ENCODE results near the gene IL16. TPM values are rescaled to one million over a fixed set of nuclear protein-coding genes. Genes with fewer than 3 reads are reported as not detected.

IL16 gene
- polyA plus RNA-seq, 1 donor (not counting 4 experiments of a cell fraction or from before 2014, with no cell fraction given): not detected

GRCh38 chr15:81195339-81195864 lies 1.3 kb upstream of the IL16 start:
- DNase-seq (ENCODE audit: low read depth, low spot score) (no peak), FAIRE-seq (no peak)
- TF ChIP-seq EZH2 (IDR thresholded peaks at IDR 0.05; ENCODE audit: low read length): no peak
- TF ChIP-seq CTCF (optimal IDR thresholded peaks at IDR 0.05 in 1 of 3, IDR thresholded peaks at IDR 0.05 in 1 of 3, conservative IDR thresholded peaks at IDR 0.05 in 1 of 3; ENCODE audit: extremely low read depth in 1 of 3, insufficient read depth in 2 of 3, low read length in 3 of 3): no peak
- Histone ChIP-seq H3K27me3 (ENCODE audit: control insufficient read depth, extremely low read depth, insufficient read depth, low read length) (no peaks in the 10 kb centered on the region), H3K27ac (ENCODE audit: control insufficient read depth, insufficient read depth, low read length) (no peak overlapping the region), H3K9ac (ENCODE audit: control insufficient read depth, extremely low read depth, insufficient read depth, low read length) (no peak overlapping the region), H3K4me2 (ENCODE audit: control insufficient read depth, extremely low read depth, insufficient read depth, low read depth, low read length) (no peak overlapping the region), H3K9me3 (ENCODE audit: control insufficient read depth, low read depth, low read length) (no peaks in the 10 kb centered on the region), H3K4me3 (ENCODE audit: control insufficient read depth in 2 of 3, extremely low read depth in 1 of 3, insufficient read depth in 2 of 3, low read depth in 1 of 3, low read length in 3 of 3) (no peak overlapping the region), H3K4me1 (ENCODE audit: control insufficient read depth, extremely low read depth, insufficient read depth, low read length) (no peaks in the 10 kb centered on the region), H3K9me1 (ENCODE audit: control insufficient read depth, extremely low read depth, insufficient read depth, low read length) (no peaks in the 10 kb centered on the region), H3K79me2 (ENCODE audit: control insufficient read depth, insufficient read depth, low read length) (no peaks in the 10 kb centered on the region), H3K36me3 (ENCODE audit: control insufficient read depth in 2 of 2, extremely low read depth in 1 of 2, insufficient read depth in 2 of 2, low read length in 2 of 2) (no peaks in the 10 kb centered on the region), H4K20me1 (ENCODE audit: control insufficient read depth, extremely low read depth, insufficient read depth, low read length) (no peaks in the 10 kb centered on the region), H2AFZ (ENCODE audit: control insufficient read depth, low read length) (no peak overlapping the region)
- dilution Hi-C loops (cut with MboI; ENCODE audit: extremely low pct_ligation_motif_present, low sequenced_read_pairs): no loop called here

- Histone ChIP-seq H3K4me3 (ENCODE audit: control insufficient read depth in 2 of 3, extremely low read depth in 1 of 3, insufficient read depth in 2 of 3, low read depth in 1 of 3, low read length in 3 of 3) (no peak overlapping the region), H3K4me2 (ENCODE audit: control insufficient read depth, extremely low read depth, insufficient read depth, low read depth, low read length) (no peak overlapping the region), H3K9me1 (ENCODE audit: control insufficient read depth, extremely low read depth, insufficient read depth, low read length) (no peaks in the 10 kb centered on the region), H2AFZ (ENCODE audit: control insufficient read depth, low read length) (no peak overlapping the region), H4K20me1 (ENCODE audit: control insufficient read depth, extremely low read depth, insufficient read depth, low read length) (no peaks in the 10 kb centered on the region), H3K79me2 (ENCODE audit: control insufficient read depth, insufficient read depth, low read length) (no peaks in the 10 kb centered on the region), H3K4me1 (ENCODE audit: control insufficient read depth, extremely low read depth, insufficient read depth, low read length) (no peaks in the 10 kb centered on the region), H3K27ac (ENCODE audit: control insufficient read depth, insufficient read depth, low read length) (no peak overlapping the region), H3K36me3 (ENCODE audit: control insufficient read depth in 2 of 2, extremely low read depth in 1 of 2, insufficient read depth in 2 of 2, low read length in 2 of 2) (no peaks in the 10 kb centered on the region), H3K27me3 (ENCODE audit: control insufficient read depth, extremely low read depth, insufficient read depth, low read length) (no peaks in the 10 kb centered on the region), H3K9me3 (ENCODE audit: control insufficient read depth, low read depth, low read length) (no peaks in the 10 kb centered on the region), H3K9ac (ENCODE audit: control insufficient read depth, extremely low read depth, insufficient read depth, low read length) (no peak overlapping the region)
- no peak for TF ChIP-seq EZH2 (IDR thresholded peaks at IDR 0.05; ENCODE audit: low read length)
- no peak for TF ChIP-seq CTCF (optimal IDR thresholded peaks at IDR 0.05 in 1 of 3, IDR thresholded peaks at IDR 0.05 in 1 of 3, conservative IDR thresholded peaks at IDR 0.05 in 1 of 3; ENCODE audit: extremely low read depth in 1 of 3, insufficient read depth in 2 of 3, low read length in 3 of 3)
- FAIRE-seq (no peak), DNase-seq (ENCODE audit: low read depth, low spot score) (no peak)
- dilution Hi-C loops (cut with MboI; ENCODE audit: extremely low pct_ligation_motif_present, low sequenced_read_pairs): no loop called here
Measured at GRCh38 chr15:81197255-81197630, 564 bp downstream of the IL16 start.

Measured in keratinocyte (primary cell).